Keratinocyte (primary cell): Measurements from ENCODE around the gene AKR1C3.

ENCODE experiments used
- CTCF ChIP-seq, 3 experiments: IDR thresholded peaks in 1 of 3; conservative IDR thresholded peaks in 1 of 3; optimal IDR thresholded peaks in 1 of 3; 2 replicates in 2 of 3; 3 replicates in 1 of 3; pipeline versions ENCODE3 to v1.5.1; 2011; ENCODE audit warnings: low read length in 3 of 3, mild to moderate bottlenecking in 3 of 3, moderate library complexity in 2 of 3, control low read depth in 1 of 3, inconsistent platforms in 1 of 3; ENCODE audit not compliant: insufficient read depth in 2 of 3; ENCODE audit errors: extremely low read depth in 1 of 3
- EZH2 ChIP-seq: IDR thresholded peaks from one replicate; pipeline ENCODE4 v1.6.1; 2012; ENCODE audit warnings: inconsistent platforms, mild to moderate bottlenecking, low read length, moderate library complexity

DNA sequence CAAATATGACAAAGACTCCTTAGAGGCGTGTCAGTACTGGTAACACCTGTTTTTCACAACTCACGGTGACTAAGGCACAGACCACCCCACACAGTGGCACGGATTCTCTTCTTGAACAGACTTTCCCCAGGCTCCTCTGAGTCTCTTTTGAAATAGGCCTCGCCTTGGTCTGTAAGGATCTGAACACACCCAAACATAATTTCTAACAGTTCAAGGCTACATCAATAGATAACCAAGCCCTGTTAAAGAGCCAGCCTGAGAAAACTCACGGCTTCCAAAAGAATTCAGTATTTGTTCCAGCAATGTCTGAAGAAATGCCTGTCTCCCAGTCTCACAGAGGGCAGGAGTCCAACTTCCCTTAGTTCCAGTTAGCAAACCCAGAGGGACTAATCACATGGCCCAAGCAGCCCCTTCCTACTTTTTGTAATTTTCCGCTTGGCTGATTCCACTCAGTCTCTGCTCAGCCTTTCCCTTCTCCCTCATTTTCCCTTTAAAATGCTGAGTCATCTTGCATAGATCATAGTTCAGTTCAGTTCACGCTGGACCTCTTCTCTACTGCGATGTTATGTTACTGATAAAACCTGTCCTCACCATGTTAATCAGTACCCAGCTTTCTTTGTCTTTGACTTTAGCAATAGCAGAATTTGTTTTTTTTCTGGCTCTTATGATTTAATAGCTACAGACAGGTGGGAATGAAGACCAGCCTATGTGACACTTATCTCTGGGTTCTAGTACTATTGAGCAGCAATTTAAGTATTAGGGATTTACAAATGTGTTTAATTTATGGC is 22.6 kb upstream of the AKR1C3 start:
- TF ChIP-seq CTCF (optimal IDR thresholded peaks at IDR 0.05 in 1 of 3, IDR thresholded peaks at IDR 0.05 in 1 of 3, conservative IDR thresholded peaks at IDR 0.05 in 1 of 3; ENCODE audit: extremely low read depth in 1 of 3, insufficient read depth in 2 of 3, low read length in 3 of 3) (no peak), EZH2 (no peak)
